MCF 10A (cell line): Measurements from ENCODE around the gene GATA3. TPM values are rescaled to one million over a fixed set of nuclear protein-coding genes. Genes with fewer than 3 reads are reported as not detected.
A peak's percentile ranks its signal among the peaks of the same experiment; 100 is the strongest.

ENCODE experiments used
- BruUV-seq: library from RNA; stranded (reverse); fragments of 400-500 nt; replicated peaks from 2 replicates; lab custom pipeline; 2021; lab: Mats Ljungman, UMichigan
- CTCF ChIA-PET: fragments of 300-600 bp; sonication (Branson Sonifier 250); formaldehyde crosslinking; extraction: SDS; loops from one replicate; lab custom pipeline; 2021; ENCODE audit warnings: antibody characterized with exemption, inconsistent platforms; lab: Yijun Ruan, JAX
- POLR2A ChIA-PET: fragments of 300-600, 350-650 bp; sonication (Branson Sonifier 250); formaldehyde crosslinking; extraction: SDS; loops from one replicate; lab custom pipeline; 2020; ENCODE audit warnings: antibody characterized with exemption, inconsistent platforms; lab: Yijun Ruan, JAX
- DNase-seq: peaks from one replicate; pipeline ENCODE4 v3.0.0-alpha.2; 2018; ENCODE audit not compliant: unreplicated experiment
- H3K27ac Mint-ChIP-seq: one replicate; pipeline ENCODE4 v1.8.0; 2022; ENCODE audit warnings: mild to moderate bottlenecking, low read depth, mixed read lengths; ENCODE audit not compliant: unreplicated experiment
- H3K27me3 Mint-ChIP-seq: one replicate; pipeline ENCODE4 v1.8.0; 2022; ENCODE audit warnings: mixed read lengths; ENCODE audit not compliant: insufficient read depth, unreplicated experiment
- H3K36me3 Mint-ChIP-seq: one replicate; pipeline ENCODE4 v1.8.0; 2022; ENCODE audit warnings: mild to moderate bottlenecking, moderate library complexity, mixed read lengths; ENCODE audit not compliant: insufficient read depth, unreplicated experiment
- H3K4me1 Mint-ChIP-seq: one replicate; pipeline ENCODE4 v1.8.0; 2022; ENCODE audit warnings: mixed read lengths; ENCODE audit not compliant: insufficient read depth, unreplicated experiment
- H3K4me3 Mint-ChIP-seq: one replicate; pipeline ENCODE4 v1.8.0; 2022; ENCODE audit warnings: mild to moderate bottlenecking, moderate library complexity, mixed read lengths; ENCODE audit not compliant: unreplicated experiment
- H3K9me3 Mint-ChIP-seq: one replicate; pipeline ENCODE4 v1.8.0; 2022; ENCODE audit warnings: mixed read lengths; ENCODE audit not compliant: unreplicated experiment
- CTCF ChIP-seq: fragments of 200-600 bp; IDR thresholded peaks from one replicate; pipeline ENCODE4 v1.8.0; 2022; ENCODE audit warnings: antibody characterized with exemption, mild to moderate bottlenecking; ENCODE audit not compliant: unreplicated experiment
- intact Hi-C: fragments of 100-400 bp; cut with micrococcal nuclease; formaldehyde crosslinking; loops from 2 replicates; pipeline ENCODE4 v1.14.1; 2022
- total RNA-seq: library from RNA; stranded (reverse); gene quantifications from 2 replicates; pipeline ENCODE4 v1.2.3, GENCODE V29; 2022

The GATA3 gene
- total RNA-seq, 1 experiment from 2014 or later: 13.1 TPM

- BruUV-seq: no TSS peak
- Mint-ChIP-seq H3K4me3 (peak overlapping the region; percentile 67), H3K9me3 (no peaks in the 10 kb centered on the region), H3K36me3 (no peaks in the 10 kb centered on the region), H3K4me1 (peaks cover 5% of the 10 kb centered on the region), H3K27me3 (peaks cover 11% of the 10 kb centered on the region), H3K27ac (no peak overlapping the region)
- no peak for DNase-seq
- ChIA-PET CTCF (interaction anchor here (0.7 kb wide), 1 partner anchor 451 kb away, joined by 3 read pairs; no protein-coding TSS in a partner anchor), POLR2A (interaction anchor here (0.6 kb wide), 1 partner anchor 470 kb away, joined by 4 read pairs; no protein-coding TSS in a partner anchor)
- intact Hi-C loops: no loop called here
- no peak for TF ChIP-seq CTCF
These were observed 5.2 kb upstream of the GATA3 start for GRCh38 chr10:8049045-8049864.

DNA sequence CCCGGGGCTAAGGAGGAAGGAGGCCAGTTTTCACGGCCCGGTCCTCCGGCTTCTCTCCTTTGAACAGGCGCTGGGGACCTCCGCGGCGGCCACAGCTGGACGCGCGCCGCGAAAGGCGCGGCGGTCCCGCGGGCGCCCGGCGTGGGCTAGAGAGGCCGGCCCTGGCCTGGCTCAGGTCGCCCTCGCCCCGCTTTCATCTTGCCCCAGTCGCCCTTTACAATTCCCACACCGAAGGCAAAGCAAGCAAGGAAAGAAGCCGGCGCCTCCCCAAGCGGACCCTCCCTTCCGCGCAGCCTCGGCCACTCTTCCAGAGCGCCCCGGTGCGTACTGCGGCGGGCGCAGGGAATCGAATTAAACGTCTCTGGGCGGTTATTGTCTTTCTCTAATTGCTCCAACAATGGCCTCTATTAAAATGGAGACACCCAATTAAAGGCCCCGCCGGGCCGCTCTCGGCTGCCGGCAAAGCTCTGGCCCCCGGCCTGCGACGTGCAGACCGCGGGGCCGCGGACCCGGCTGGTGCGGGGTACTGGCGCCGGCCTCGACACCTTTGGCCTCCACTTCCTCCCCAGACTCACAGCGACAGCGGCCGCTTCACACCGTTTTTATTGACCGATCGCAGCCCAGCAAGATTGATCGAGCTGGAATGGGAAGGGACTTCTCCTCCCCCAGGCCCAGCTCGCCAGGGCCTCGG lies 4.5 kb upstream of the GATA3 start:
- TF ChIP-seq CTCF: no peak
- H3K9me3 Mint-ChIP-seq: no peaks in the 10 kb centered on the region
- DNase-seq: no peak
- H3K4me1 Mint-ChIP-seq: peaks cover 5% of the 10 kb centered on the region
- H3K27me3 Mint-ChIP-seq: peaks cover 11% of the 10 kb centered on the region
- peak overlapping the region; percentile 67 for H3K4me3 Mint-ChIP-seq
- no peaks in the 10 kb centered on the region for H3K36me3 Mint-ChIP-seq
- intact Hi-C loops: loop anchor here (5.0 to 10.0 kb wide), 2 partner anchors 523 to 705 kb away; no protein-coding TSS in a partner anchor
- no TSS peak for BruUV-seq
- H3K27ac Mint-ChIP-seq: no peak overlapping the region
- POLR2A ChIA-PET: interaction anchor here (0.6 kb wide), 1 partner anchor 469 kb away, joined by 4 read pairs; no protein-coding TSS in a partner anchor
- CTCF ChIA-PET: interaction anchor here (0.7 kb wide), 1 partner anchor 450 kb away, joined by 3 read pairs; no protein-coding TSS in a partner anchor

- ChIA-PET CTCF (no interaction called here), POLR2A (no interaction called here)
- BruUV-seq: no TSS peak
- H3K9me3 Mint-ChIP-seq: no peaks in the 10 kb centered on the region
- TF ChIP-seq CTCF: no peak
- intact Hi-C loops: loop anchor here (5.0 to 10.0 kb wide), 2 partner anchors 523 to 704 kb away; no protein-coding TSS in a partner anchor
- H3K4me3 Mint-ChIP-seq: peak overlapping the region; percentile 67
- no peak for DNase-seq
- H3K4me1 Mint-ChIP-seq: peaks cover 1% of the 10 kb centered on the region
- no peaks in the 10 kb centered on the region for H3K36me3 Mint-ChIP-seq
- H3K27me3 Mint-ChIP-seq: peaks cover 11% of the 10 kb centered on the region
- no peak overlapping the region for H3K27ac Mint-ChIP-seq
These were observed 3.9 kb upstream of the GATA3 start for GRCh38 chr10:8050556-8051108.
